SKM-1 treated with dmso at 0.1 percent for 144 hours (cell line): ENCODE measurements around the gene FOXD4L5.
"Not testable (repeated sequence)": the region's sequence is repeated elsewhere in the genome, so short reads cannot be mapped to it uniquely, and the experiment has no call there.

ENCODE experiments used
- DNase-seq: peaks from one replicate; lab custom pipeline; 2025; ENCODE audit not compliant: unreplicated experiment; lab: John Stamatoyannopoulos, UW

Gene FOXD4L5

DNA sequence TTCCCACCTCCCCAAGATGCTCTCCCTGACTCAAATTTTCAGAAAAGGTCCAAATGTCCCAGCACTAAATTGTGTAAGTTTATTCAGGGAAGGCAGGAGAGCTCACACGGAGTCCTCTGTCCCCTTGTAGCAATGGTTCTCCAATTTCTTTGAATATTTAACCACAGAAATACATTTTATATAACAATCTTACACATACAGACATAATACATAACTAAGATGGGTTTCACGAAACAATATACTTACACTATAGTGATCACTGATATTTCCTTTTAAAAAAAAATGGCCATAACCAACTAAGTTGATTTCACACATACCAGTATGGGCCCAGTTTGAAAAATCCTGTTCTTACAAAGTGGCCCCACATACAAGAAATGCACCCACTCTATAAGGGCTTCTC lies at the start of gene FOXD4L5:
FOXD4L5 (minus strand) TSS at position 101 of the 400 bp plus-strand sequence. CDS start 832 bp downstream, outside the sequence.
- not testable (repeated sequence) for DNase-seq

- DNase-seq = not testable (repeated sequence)
Measured at GRCh38 chr9:65283943-65284342, 1.1 kb downstream of the FOXD4L5 start.

DNA sequence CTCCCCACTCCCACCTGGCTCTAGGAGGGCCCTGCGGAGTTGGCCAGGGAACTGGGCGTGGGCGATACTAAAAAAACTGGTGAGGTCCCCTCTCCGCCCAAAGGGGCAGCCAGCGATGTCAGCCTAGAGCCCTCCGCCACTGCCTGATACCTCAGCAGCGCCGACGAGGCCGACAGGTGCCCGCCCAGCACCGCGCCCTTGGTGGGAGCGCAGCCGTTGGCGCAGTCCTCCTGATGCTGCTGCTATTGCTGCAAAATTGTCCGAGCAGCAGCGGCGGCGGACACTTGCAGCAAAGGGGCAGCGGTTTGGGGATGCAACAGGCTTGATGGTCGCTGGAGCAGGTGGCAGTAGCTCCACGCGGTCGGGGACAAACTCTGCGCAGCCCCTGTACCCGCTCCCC lies 2.0 kb downstream of the FOXD4L5 start:
- DNase-seq = not testable (repeated sequence)
